HL-60 (cell line): ENCODE measurements around the gene HSBP1.

ENCODE experiments used
- POLR2AphosphoS5 ChIP-seq: IDR thresholded peaks from 2 replicates; pipeline ENCODE4 v1.6.1; 2012; ENCODE audit warnings: low read depth
- SPI1 ChIP-seq: IDR thresholded peaks from 2 replicates; pipeline ENCODE4 v1.6.1; 2012; ENCODE audit warnings: low read depth, mild to moderate bottlenecking, borderline replicate concordance
- TF ChIP-seq, protein P1 (sequence below): IDR thresholded peaks from one replicate; pipeline ENCODE4 v1.5.1; 2011; ENCODE audit warnings: low read length, control low read depth, inconsistent platforms; ENCODE audit not compliant: insufficient read depth

DNA sequence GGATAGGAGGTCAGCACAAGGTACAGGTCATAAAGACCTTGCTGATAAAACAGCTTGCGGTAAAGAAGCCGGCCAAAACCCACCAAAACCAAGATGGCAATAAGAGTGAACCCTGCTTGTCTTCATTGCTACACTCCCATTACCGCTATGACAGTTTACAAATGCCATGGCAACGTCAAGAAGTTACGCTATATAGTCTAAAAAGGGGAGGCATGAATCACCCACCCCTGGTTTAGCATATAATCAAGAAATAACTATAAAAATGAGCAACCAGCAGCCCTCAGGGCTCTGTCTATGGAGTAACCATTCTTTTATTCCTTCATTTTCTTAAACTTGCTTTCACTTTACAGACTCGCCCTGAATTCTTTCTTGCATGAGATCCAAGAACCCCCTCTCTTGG, 1.0 kb upstream of the HSBP1 start:
- TF ChIP-seq, protein P1, sequence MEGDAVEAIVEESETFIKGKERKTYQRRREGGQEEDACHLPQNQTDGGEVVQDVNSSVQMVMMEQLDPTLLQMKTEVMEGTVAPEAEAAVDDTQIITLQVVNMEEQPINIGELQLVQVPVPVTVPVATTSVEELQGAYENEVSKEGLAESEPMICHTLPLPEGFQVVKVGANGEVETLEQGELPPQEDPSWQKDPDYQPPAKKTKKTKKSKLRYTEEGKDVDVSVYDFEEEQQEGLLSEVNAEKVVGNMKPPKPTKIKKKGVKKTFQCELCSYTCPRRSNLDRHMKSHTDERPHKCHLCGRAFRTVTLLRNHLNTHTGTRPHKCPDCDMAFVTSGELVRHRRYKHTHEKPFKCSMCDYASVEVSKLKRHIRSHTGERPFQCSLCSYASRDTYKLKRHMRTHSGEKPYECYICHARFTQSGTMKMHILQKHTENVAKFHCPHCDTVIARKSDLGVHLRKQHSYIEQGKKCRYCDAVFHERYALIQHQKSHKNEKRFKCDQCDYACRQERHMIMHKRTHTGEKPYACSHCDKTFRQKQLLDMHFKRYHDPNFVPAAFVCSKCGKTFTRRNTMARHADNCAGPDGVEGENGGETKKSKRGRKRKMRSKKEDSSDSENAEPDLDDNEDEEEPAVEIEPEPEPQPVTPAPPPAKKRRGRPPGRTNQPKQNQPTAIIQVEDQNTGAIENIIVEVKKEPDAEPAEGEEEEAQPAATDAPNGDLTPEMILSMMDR, result no peak
- no peak for TF ChIP-seq POLR2AphosphoS5
- TF ChIP-seq SPI1, result no peak
